Activated CD8-positive, alpha-beta memory T cell treated with anti-CD3 and anti-CD28 coated beads, Interleukin-2, amount 50 U/mL, for 24 hours (primary cell): ENCODE results near the gene UTP4.

Experiments used
- DNase-seq: peaks from one replicate; pipeline ENCODE4 v3.0.0-alpha.2; 2020; ENCODE audit errors: extremely low read depth

The UTP4 gene

GRCh38 chr16:69132424-69133252 lies at the start of gene UTP4, which contains the start of gene CHTF8:
TSS of gene UTP4 (plus strand) at chr16:69132649. CDS start at chr16:69133460, 811 bp downstream.
TSS of gene CHTF8 (minus strand) at chr16:69132588. CDS start at chr16:69121458, 11,130 bp downstream.
- peak; percentile 59 for DNase-seq

- DNase-seq, result no peak
Measured at GRCh38 chr16:69083306-69083941, 49.0 kb upstream of the UTP4 start.

- DNase-seq, result no peak
Measured at GRCh38 chr16:69084289-69084688, 48.2 kb upstream of the UTP4 start.

GRCh38 chr16:69085032-69085695 lies 47.3 kb upstream of the UTP4 start:
- DNase-seq, result no peak

GRCh38 chr16:69087161-69087581 lies 45.3 kb upstream of the UTP4 start:
- no peak for DNase-seq

GRCh38 chr16:69088684-69089083 lies 43.8 kb upstream of the UTP4 start:
- no peak for DNase-seq

- no peak for DNase-seq
Measured at GRCh38 chr16:69089091-69089910, 43.1 kb upstream of the UTP4 start.

GRCh38 chr16:69093974-69094373 lies 38.5 kb upstream of the UTP4 start:
- no peak for DNase-seq

- no peak for DNase-seq
Measured at GRCh38 chr16:69094501-69094900, 37.9 kb upstream of the UTP4 start.

- DNase-seq, result no peak
Measured at GRCh38 chr16:69095193-69095592, 37.3 kb upstream of the UTP4 start.

GRCh38 chr16:69100071-69100691 lies 32.3 kb upstream of the UTP4 start:
- no peak for DNase-seq

- DNase-seq, result no peak
Measured at GRCh38 chr16:69105501-69106361, 26.7 kb upstream of the UTP4 start, which contains the start of gene HAS3. TSS of gene HAS3 (plus strand) at chr16:69105653. CDS start at chr16:69109396, 3,743 bp downstream.

- no peak for DNase-seq
Measured at GRCh38 chr16:69106491-69107315, 25.7 kb upstream of the UTP4 start.

- no peak for DNase-seq
Measured at GRCh38 chr16:69107316-69107962, 25.0 kb upstream of the UTP4 start.

GRCh38 chr16:69108064-69108904 lies 24.2 kb upstream of the UTP4 start:
- no peak for DNase-seq

GRCh38 chr16:69108905-69109252 lies 23.6 kb upstream of the UTP4 start:
- no peak for DNase-seq

- no peak for DNase-seq
Measured at GRCh38 chr16:69109486-69110270, 22.8 kb upstream of the UTP4 start.
